Stimulated activated CD4-positive, alpha-beta T cell treated with anti-CD3 and anti-CD28 coated beads, Interleukin-1b, Interleukin-23, amount 100 ng/mL, for 48 hours (primary cell): ENCODE results near the gene YKT6.
"Not testable (repeated sequence)": the region's sequence is repeated elsewhere in the genome, so short reads cannot be mapped to it uniquely, and the experiment has no call there.

Experiments used
- DNase-seq: peaks from one replicate; pipeline ENCODE4 v3.0.0-alpha.2; 2020

YKT6 gene

GRCh38 chr7:44200699-44201461, at the start of gene YKT6:
YKT6 (plus strand) TSS chr7:44200978; CDS start chr7:44201136, 158 bp downstream.
- DNase-seq, result peak; percentile 97

GRCh38 chr7:44151956-44152355, 48.8 kb upstream of the YKT6 start:
- DNase-seq, result no peak

GRCh38 chr7:44152971-44153947, 47.5 kb upstream of the YKT6 start:
- DNase-seq, result no peak

GRCh38 chr7:44153948-44154335, 46.8 kb upstream of the YKT6 start:
- no peak for DNase-seq

- no peak for DNase-seq
Measured at GRCh38 chr7:44154703-44155102, 46.1 kb upstream of the YKT6 start.

- no peak for DNase-seq
Measured at GRCh38 chr7:44155191-44156185, 45.3 kb upstream of the YKT6 start.

GRCh38 chr7:44156453-44157010, 44.2 kb upstream of the YKT6 start:
- DNase-seq, result no peak

GRCh38 chr7:44157116-44158080, 43.4 kb upstream of the YKT6 start:
- DNase-seq, result no peak

GRCh38 chr7:44158096-44158872, 42.5 kb upstream of the YKT6 start:
- no peak for DNase-seq

- no peak for DNase-seq
Measured at GRCh38 chr7:44158873-44159631, 41.7 kb upstream of the YKT6 start.

GRCh38 chr7:44159824-44160630, 40.8 kb upstream of the YKT6 start:
- no peak for DNase-seq

- no peak for DNase-seq
Measured at GRCh38 chr7:44161371-44161770, 39.4 kb upstream of the YKT6 start.

- no peak for DNase-seq
Measured at GRCh38 chr7:44162179-44162578, 38.6 kb upstream of the YKT6 start.

GRCh38 chr7:44162785-44163395, 37.9 kb upstream of the YKT6 start:
- no peak for DNase-seq

GRCh38 chr7:44163591-44163990, 37.2 kb upstream of the YKT6 start:
- DNase-seq, result no peak

- no peak for DNase-seq
Measured at GRCh38 chr7:44167920-44168319, 32.9 kb upstream of the YKT6 start.

GRCh38 chr7:44171901-44172300, 28.9 kb upstream of the YKT6 start:
- not testable (repeated sequence) for DNase-seq

- DNase-seq, result no peak
Measured at GRCh38 chr7:44172352-44172751, 28.4 kb upstream of the YKT6 start.
